NCI-H2196 (cell line): Measurements from ENCODE around the gene RASGRP4.
A peak's percentile ranks its signal among the peaks of the same experiment; 100 is the strongest.
"Not testable (repeated sequence)": the region's sequence is repeated elsewhere in the genome, so short reads cannot be mapped to it uniquely, and the experiment has no call there.

Experiments
- DNase-seq: peaks from one replicate; lab custom pipeline; 2025; ENCODE audit not compliant: unreplicated experiment; lab: John Stamatoyannopoulos, UW

The RASGRP4 gene

DNA sequence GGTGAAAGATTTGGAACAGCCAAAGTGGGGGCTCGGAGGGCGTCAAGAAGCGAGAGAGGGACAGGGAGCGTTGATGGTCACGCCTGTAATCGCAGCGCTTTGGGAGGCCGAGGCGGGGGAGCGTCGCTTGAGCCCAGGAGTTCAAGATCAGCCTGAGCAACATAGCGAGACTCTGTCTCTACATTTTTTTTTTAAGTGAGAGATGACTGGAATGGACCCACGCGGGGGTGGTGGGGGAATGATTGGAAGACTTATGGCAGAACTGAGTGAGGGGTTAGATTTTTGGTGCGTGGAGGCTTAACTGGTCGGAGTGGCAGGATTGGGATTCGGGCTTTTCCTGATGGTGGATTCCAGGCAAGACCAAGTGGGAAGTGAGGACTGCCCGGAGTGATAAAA is 50.9 kb downstream of the RASGRP4 start:
- no peak for DNase-seq

DNA sequence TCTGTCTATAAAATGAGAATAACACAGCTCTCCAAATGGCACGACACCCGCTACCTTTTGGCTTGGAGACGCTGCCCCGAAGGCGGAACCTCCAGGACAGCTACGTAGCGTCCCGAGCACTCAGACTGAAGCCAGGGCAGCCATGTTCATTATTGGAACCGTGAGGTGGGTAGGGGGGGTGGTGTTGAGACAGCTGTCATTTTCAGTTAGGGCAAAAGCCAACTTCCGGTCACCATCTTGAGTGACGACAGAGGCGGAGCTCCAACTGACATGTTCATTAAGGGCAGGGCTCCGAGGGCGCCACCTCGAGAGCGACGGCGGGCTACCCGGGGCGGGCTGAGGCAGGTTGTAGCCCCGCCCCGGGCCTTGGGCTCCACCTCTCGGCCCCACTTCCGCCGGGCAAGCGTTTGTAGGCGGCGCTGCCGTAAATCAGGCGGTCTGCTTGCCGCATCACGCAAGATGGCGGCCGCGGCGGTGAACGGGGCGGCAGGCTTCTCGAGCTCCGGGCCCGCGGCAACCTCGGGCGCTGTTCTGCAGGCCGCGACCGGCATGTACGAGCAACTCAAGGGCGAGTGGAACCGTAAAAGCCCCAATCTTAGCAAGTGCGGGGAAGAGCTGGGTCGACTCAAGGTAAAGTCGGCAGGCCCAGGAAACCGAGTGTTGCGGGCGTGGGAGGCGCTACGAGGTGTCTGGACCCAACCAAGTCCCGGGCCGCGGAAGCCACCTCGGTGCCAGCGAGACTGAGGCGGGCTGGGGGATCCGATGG is 51.5 kb downstream of the RASGRP4 start, which contains the start of gene PSMD8:
Gene PSMD8 (plus strand): TSS at position 240 of the 766 bp plus-strand sequence. CDS start 31 bp downstream, at position 271.
- peak; percentile 99 for DNase-seq

DNA sequence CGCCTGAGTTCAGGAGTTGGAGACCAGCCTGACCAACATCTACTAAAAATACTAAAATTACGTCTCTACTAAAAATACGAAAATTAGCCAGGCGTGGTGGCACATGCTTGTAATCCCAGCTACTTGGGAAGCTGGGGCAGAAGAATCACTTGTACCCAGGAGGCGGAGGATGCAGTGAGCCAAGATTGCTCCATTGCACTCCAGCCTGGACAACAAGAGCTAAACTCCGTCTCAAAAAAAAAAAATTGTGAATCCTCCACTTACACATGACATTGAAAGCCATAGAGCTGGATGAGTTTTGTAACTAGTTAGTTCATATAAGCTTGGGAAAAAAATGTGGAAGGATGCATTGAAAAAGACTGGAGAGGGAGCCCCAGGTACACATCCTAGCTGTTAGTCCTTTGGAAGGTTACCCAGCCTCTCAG is 52.1 kb downstream of the RASGRP4 start:
- no peak for DNase-seq

DNA sequence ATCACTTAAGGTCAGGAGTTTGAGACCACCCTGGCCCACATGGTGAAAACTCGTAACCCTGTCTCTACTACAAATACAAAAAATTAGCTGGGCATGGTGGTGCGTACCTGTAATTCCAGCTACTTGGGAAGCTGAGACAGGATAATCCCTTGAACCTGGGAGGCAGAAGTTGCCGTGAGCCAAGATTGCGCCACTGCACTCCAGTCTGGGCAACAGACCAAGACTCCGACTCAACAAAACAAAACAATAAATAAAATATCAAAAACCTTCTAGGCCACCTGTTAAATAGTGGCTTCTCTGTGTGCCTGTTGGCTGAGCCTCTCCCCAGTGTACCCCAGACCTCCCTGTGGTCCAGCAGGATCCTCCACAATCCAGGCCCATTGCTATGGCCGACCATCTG is 54.9 kb downstream of the RASGRP4 start:
- DNase-seq = no peak

DNA sequence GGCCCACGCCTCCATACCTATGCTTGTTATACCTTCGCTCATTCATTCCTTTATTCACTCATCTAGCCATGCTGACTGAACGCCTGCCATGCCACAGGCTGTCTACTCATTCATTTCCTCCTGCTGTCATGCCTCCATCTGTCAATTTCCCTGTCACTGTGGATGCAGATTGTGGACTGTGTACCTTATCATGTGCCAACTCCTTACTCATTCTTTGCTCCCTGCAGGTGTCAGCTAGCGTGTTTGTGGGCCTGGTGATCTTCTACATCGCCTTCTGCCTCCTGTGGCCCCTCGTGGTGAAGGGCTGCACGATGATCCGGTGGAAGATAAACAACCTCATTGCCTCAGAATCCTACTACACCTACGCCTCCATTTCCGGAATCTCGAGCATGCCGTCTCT is 55.7 kb downstream of the RASGRP4 start:
- no peak for DNase-seq

DNA sequence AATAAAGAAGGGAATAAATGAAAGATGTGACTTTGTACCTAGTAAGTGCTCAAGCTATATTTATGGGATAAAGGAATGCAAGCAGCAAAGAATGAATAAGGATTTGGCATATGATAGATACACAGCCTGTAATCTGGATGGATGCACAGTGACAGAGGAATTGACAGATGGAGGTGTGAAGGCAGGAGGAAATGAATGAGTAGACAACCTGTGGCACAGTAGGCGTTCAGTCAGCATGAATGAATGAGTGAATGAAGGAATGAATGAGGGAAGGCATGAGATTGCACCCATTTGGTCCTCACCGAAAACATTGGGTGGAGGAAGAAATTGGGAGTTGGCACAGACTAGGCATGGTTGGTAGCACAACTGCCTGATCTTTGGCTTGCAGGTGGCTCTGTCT is 56.4 kb downstream of the RASGRP4 start:
- DNase-seq = no peak

DNA sequence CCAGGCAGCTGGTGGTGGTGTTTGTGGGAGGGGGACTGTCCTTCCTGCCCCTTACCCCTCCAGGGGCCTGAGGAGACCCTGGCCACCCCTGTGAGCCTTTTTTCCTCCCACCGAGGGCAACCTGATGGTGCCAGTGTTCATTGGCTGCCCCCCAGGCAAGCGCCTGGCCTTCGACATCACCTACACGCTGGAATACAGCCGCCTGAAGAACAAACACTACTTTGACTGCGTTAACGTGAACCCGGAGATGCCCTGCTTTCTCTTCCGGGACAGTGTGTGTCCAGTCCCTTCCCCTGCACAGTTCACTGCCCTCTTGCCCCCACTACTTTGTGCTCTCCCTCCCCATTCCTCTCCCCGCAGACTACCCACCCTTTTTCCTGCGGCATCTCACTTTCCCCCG is 59.0 kb downstream of the RASGRP4 start:
- DNase-seq = no peak

DNA sequence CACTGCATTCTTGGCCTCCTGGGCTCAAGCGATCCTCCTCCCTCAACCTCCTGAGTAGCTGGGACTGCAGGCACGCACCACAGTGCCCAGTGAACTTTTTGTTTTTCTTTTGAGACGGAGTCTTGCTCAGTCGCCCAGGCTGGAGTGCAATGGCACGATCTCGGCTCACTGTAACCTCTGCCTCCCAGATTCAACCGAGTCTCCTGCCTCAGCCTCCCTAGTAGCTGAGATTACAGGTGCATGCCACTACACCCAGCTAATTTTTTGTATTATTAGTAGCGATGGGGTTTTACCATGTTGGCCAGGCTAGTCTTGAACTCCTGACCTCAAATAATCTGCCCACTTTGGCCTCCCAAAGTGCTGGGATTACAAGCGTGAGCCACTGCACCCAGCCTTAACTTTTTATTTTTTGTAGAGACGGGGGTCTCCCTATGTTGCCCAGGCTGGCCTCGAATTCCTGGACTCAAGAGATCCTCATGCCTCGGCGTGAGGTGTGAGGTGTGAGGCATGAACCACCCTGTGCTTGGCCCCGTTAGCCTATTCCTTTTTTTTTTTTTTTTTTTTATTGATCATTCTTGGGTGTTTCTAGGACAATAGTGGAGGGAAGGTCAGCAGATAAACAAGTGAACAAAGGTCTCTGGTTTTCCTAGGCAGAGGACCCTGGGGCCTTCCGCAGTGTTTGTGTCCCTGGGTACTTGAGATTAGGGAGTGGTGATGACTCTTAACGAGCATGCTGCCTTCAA is 62.9 kb downstream of the RASGRP4 start:
- DNase-seq = not testable (repeated sequence)

DNA sequence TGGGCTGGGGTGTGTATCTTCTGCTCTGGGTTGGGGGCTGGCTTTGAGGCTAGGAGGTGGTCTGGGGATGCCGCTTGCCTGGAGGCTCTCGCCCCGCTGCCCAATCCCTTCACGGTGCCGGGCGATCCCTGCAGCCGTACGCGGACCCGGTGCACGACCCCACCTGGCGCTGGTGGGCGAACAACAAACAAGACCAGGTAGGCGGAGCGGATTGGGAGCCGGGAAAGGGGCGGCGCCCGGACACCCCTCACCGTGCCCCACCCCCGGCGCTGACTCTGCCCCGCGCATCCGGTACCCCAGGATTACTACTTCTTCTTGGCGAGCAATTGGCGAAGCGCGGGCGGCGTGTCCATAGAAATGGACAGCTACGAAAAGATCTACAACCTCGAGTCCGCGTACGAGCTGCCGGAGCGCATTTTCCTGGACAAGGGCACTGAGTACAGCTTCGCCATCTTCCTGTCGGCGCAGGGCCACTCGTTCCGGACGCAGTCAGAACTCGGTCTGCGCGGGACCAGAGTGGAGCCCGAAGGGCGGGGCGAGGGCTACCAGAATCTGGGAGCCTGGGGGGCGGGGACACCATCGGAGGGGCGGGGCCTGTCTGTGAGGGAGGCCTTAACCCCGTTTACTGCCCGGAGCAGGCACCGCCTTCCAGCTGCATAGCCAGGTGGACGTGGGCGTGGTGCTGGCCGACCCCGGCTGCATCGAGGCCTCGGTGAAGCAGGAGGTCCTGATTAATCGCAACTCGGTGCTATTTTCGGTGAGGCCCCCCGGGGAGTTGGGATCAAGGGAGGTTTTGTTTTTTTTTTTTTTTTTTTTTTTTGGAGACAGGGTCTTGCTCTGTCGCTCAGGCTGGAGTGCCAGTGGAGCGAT is 63.7 kb downstream of the RASGRP4 start:
- DNase-seq = peak; percentile 89

DNA sequence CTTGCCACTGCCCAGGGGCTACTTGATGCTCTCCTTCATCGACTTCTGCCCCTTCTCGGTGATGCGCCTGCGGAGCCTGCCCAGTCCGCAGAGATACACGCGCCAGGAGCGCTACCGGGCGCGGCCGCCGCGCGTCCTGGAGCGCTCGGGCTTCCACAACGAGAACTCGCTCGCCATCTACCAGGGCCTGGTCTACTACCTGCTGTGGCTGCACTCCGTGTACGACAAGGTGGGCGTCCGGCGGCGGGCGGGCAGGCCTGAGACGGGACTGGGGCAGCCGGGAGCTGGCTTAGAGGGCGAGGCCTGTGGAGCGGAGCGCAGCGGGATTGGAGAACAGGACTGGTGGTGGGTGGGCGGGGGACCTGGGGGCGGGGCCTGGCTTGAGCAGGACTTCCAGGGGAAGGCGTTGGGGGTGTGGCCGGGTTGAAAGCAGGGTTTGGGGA is 64.4 kb downstream of the RASGRP4 start:
- DNase-seq = peak; percentile 86

DNA sequence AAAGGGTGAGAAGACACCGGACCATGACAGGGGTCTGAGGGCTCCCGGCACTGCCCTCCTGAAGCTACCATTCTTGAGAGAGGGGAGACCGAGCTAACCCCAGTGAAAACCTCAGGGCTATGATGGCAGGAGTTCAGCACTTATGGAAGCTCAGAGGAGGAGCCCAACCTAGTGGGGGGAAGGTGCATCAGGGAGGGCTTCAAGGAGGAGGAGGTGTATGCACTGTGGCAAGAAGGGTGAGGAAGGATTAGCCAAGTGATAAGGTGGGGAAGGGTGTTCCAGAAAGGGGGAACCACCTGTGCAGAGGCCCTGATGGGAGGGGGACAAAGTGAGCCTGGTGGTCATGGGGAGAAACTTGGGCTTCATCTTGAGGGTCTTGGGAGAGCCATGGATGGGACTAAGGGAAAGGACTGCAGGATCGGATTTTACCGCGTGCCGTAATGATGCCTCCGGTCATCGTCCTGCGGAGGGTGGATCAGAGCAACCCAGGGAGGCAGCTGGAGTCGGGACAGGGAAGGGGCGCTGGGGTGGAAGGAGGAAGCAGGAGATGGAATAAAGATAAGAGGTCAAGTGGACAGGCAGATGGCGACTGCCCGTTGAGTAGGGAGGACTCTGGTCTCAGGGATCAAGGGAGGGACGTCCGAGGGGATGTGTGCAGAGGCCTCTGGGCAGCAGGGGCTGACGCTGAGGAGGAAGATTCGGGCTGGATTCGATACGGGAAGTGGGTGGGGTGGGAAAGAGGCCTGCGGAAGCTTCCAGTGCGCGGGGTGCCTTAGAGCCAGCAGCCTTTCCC is 65.0 kb downstream of the RASGRP4 start:
- no peak for DNase-seq

DNA sequence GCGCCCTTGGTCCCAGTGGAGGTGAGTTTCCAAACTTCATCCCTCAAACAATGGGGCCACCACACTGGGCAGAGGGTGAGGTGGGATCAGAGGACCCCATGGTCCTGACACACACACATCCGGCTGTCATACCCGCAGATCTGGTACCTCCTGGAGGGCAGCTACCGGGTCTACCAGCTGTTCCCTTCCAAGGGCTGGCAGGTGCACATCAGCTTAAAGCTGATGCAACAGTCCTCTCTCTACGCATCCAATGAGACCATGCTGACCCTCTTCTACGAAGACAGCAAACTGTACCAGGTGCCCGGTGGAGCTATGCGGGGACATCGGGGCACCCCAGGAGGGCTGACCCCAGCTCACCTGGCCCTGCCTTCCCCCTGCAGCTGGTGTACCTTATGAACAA is 65.7 kb downstream of the RASGRP4 start:
- DNase-seq = no peak

DNA sequence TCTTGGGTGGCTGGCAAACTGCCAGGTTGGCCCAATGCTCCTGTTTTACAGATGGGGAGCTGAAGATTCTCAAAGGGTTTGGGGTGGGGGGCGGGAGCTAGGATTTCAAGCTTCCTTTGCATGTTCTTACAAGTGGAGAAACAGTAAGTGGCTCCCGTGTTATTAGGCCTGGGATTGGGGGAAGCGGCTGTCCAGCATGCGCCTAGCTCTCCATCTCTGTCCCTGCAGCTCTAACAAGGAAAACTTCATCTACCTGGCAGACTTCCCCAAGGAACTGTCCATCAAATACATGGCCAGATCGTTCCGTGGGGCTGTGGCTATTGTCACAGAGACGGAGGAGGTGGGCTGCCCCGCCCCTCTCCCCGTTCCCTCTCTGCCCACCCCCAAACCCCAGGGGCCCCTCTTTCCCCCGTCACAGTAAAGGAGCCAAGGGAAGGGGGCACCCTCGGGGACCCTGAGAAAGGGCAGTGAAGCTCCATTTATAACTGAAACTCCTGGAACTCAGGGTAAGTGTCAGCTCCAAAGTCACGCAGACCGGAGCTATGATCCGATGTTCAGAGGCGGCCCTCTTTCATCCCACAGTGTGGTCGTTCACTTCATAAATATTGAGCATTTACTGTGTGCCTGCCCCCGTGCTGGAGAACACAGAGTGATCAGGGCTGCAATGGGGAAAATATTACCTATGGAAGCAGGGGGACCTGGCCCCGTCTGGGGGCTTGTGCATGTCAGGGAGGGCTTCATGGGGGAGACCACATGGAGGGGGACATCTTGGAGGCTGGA is 66.6 kb downstream of the RASGRP4 start:
- DNase-seq = no peak
